ENCODE measurements around the gene DAW1. TPM values are rescaled to one million over a fixed set of nuclear protein-coding genes. Genes with fewer than 3 reads are reported as not detected.
"Not testable (repeated sequence)": the region's sequence is repeated elsewhere in the genome, so short reads cannot be mapped to it uniquely, and the experiment has no call there.

Gene DAW1
- total RNA-seq, 2 donors from 2014 or later = 3.0 TPM; not detected in 1

GRCh38 chr2:227921648-227922047, 50.2 kb downstream of the DAW1 start:
- TF ChIP-seq POLR2A (IDR thresholded peaks at IDR 0.05) (no peak), CTCF (IDR thresholded peaks at IDR 0.05) (no peak), POLR2AphosphoS5 (IDR thresholded peaks at IDR 0.05) (no peak)
- H3K9me3 ChIP-seq = no peaks in the 10 kb centered on the region
- H3K4me1 ChIP-seq (replicated peaks) = no peaks in the 10 kb centered on the region
- no peaks in the 10 kb centered on the region for H3K36me3 ChIP-seq
- WGBS = 73% methylated on average over 4 of the region's 4 CpGs
- no peak overlapping the region for H3K27ac ChIP-seq
- DNase-seq (ENCODE audit: low spot score) = no peak
- no peaks in the 10 kb centered on the region for H3K27me3 ChIP-seq (replicated peaks; ENCODE audit: insufficient read depth)
- H3K4me3 ChIP-seq = no peak overlapping the region
- intact Hi-C loops (cut with DNase I) = no loop called here

- WGBS = 84% methylated on average over 6 of the region's 6 CpGs
- Histone ChIP-seq H3K9me3 (no peaks in the 10 kb centered on the region), H3K4me3 (no peak overlapping the region), H3K27me3 (replicated peaks; ENCODE audit: insufficient read depth) (peaks cover 4% of the 10 kb centered on the region), H3K4me1 (replicated peaks) (no peaks in the 10 kb centered on the region), H3K36me3 (no peaks in the 10 kb centered on the region), H3K27ac (no peak overlapping the region)
- no peak for DNase-seq (ENCODE audit: low spot score)
- intact Hi-C loops (cut with DNase I) = no loop called here
- no peak for TF ChIP-seq POLR2A (IDR thresholded peaks at IDR 0.05)
- no peak for TF ChIP-seq CTCF (IDR thresholded peaks at IDR 0.05)
- TF ChIP-seq POLR2AphosphoS5 (IDR thresholded peaks at IDR 0.05) = no peak
These were observed 60.6 kb downstream of the DAW1 start for GRCh38 chr2:227932001-227932400.

- 63% methylated on average over 2 of the region's 2 CpGs for WGBS
- Histone ChIP-seq H3K27me3 (replicated peaks; ENCODE audit: insufficient read depth) (peaks cover 4% of the 10 kb centered on the region), H3K4me3 (no peak overlapping the region), H3K27ac (no peak overlapping the region), H3K36me3 (no peaks in the 10 kb centered on the region), H3K9me3 (no peaks in the 10 kb centered on the region), H3K4me1 (replicated peaks) (no peaks in the 10 kb centered on the region)
- no peak for TF ChIP-seq POLR2A (IDR thresholded peaks at IDR 0.05)
- no peak for TF ChIP-seq CTCF (IDR thresholded peaks at IDR 0.05)
- TF ChIP-seq POLR2AphosphoS5 (IDR thresholded peaks at IDR 0.05) = no peak
- no peak for DNase-seq (ENCODE audit: low spot score)
- intact Hi-C loops (cut with DNase I) = no loop called here
These were observed 61.0 kb downstream of the DAW1 start for GRCh38 chr2:227932403-227932802.

GRCh38 chr2:227933884-227934283, 62.5 kb downstream of the DAW1 start:
- Histone ChIP-seq H3K36me3 (no peaks in the 10 kb centered on the region), H3K4me3 (no peak overlapping the region), H3K4me1 (replicated peaks) (no peaks in the 10 kb centered on the region), H3K27me3 (replicated peaks; ENCODE audit: insufficient read depth) (peaks cover 4% of the 10 kb centered on the region), H3K9me3 (no peaks in the 10 kb centered on the region), H3K27ac (no peak overlapping the region)
- intact Hi-C loops (cut with DNase I) = no loop called here
- 47% methylated on average over 1 of the region's 1 CpG for WGBS
- TF ChIP-seq CTCF (IDR thresholded peaks at IDR 0.05) (no peak), POLR2A (IDR thresholded peaks at IDR 0.05) (no peak), POLR2AphosphoS5 (IDR thresholded peaks at IDR 0.05) (no peak)
- DNase-seq (ENCODE audit: low spot score) = no peak

- intact Hi-C loops (cut with DNase I); H3K9me3 ChIP-seq; H3K27ac ChIP-seq; H3K36me3 ChIP-seq; H3K27me3 ChIP-seq (replicated peaks; ENCODE audit: insufficient read depth); H3K4me3 ChIP-seq; DNase-seq (ENCODE audit: low spot score); H3K4me1 ChIP-seq (replicated peaks): not testable (repeated sequence)
- WGBS = 34% methylated on average over 7 of the region's 7 CpGs
These were observed 64.8 kb downstream of the DAW1 start for GRCh38 chr2:227936249-227936648.

All from prostate gland (tissue), 2 donors.